OCI-LY7 (cell line): ENCODE results near the gene NSG1. TPM values are rescaled to one million over a fixed set of nuclear protein-coding genes. Genes with fewer than 3 reads are reported as not detected.

Source experiments
- BruUV-seq: library from RNA; stranded (reverse); fragments of 400-500 nt; replicated peaks from 2 replicates; lab custom pipeline; 2021; lab: Mats Ljungman, UMichigan
- CTCF ChIA-PET: fragments of 300-600 bp; sonication (Branson Sonifier 250); formaldehyde crosslinking; loops from one replicate; lab custom pipeline; 2022; ENCODE audit warnings: antibody characterized with exemption; ENCODE audit not compliant: unreplicated experiment; lab: Charles Lee
- POLR2A ChIA-PET: fragments of 300-600 bp; sonication (Branson Sonifier 250); formaldehyde crosslinking; loops from one replicate; lab custom pipeline; 2022; ENCODE audit warnings: antibody characterized with exemption; lab: Charles Lee
- DNase-seq: peaks from one replicate; pipeline ENCODE4 v3.0.0-alpha.2; 2015; ENCODE audit warnings: low spot score
- H2AFZ ChIP-seq: fragments of 200-600 bp; sonication (generic), shearing (Covaris generic); 2 replicates; pipeline ENCODE4 v1.6.1; 2014; ENCODE audit warnings: mild to moderate bottlenecking, antibody characterized with exemption, low read length, moderate library complexity
- H3K27ac ChIP-seq: fragments of 200-600 bp; sonication (generic); 2 replicates; pipeline ENCODE4 v1.5.1; 2014; ENCODE audit warnings: mixed run types, low read depth, mild to moderate bottlenecking, moderate library complexity, low read length, inconsistent platforms; ENCODE audit not compliant: poor library complexity, severe bottlenecking
- H3K36me3 ChIP-seq: fragments of 200-600 bp; sonication (generic); 2 replicates; pipeline ENCODE4 v1.6.1; 2014; ENCODE audit warnings: mild to moderate bottlenecking, antibody characterized with exemption, low read length, moderate library complexity, mixed read lengths; ENCODE audit not compliant: insufficient read depth
- H3K4me1 ChIP-seq: fragments of 200-600 bp; sonication (generic); 2 replicates; pipeline ENCODE4 v1.5.1; 2014; ENCODE audit warnings: mild to moderate bottlenecking, low read length; ENCODE audit not compliant: insufficient read depth, poor library complexity, severe bottlenecking
- H3K4me2 ChIP-seq: fragments of 200-600 bp; sonication (generic); 2 replicates; pipeline ENCODE4 v1.6.1; 2014; ENCODE audit warnings: mild to moderate bottlenecking, low read length
- H3K4me3 ChIP-seq: fragments of 200-600 bp; sonication (generic); 2 replicates; pipeline ENCODE4 v1.5.1; 2014; ENCODE audit warnings: mild to moderate bottlenecking, low read depth, low read length; ENCODE audit not compliant: poor library complexity, severe bottlenecking
- H3K79me2 ChIP-seq: fragments of 200-600 bp; sonication (generic); 2 replicates; pipeline ENCODE4 v1.6.1; 2016; ENCODE audit warnings: low read depth, mild to moderate bottlenecking, low read length, moderate library complexity, mixed read lengths; ENCODE audit not compliant: insufficient read depth
- H3K9me2 ChIP-seq: fragments of 200-600 bp; sonication (generic); 2 replicates; pipeline ENCODE4 v1.6.1; 2016; ENCODE audit warnings: mild to moderate bottlenecking, low read length, mixed read lengths; ENCODE audit not compliant: insufficient read depth
- H3K9me3 ChIP-seq: fragments of 200-600 bp; sonication (generic); 2 replicates; pipeline ENCODE4 v1.6.1; 2014; ENCODE audit warnings: mild to moderate bottlenecking, mixed run types, low read length, mixed read lengths
- H4K20me1 ChIP-seq: fragments of 200-600 bp; sonication (generic); 2 replicates; pipeline ENCODE4 v1.6.1; 2014; ENCODE audit warnings: mild to moderate bottlenecking, antibody characterized with exemption, low read length, moderate library complexity, mixed read lengths; ENCODE audit not compliant: insufficient read depth
- CTCF ChIP-seq: fragments of 200-600 bp; sonication (generic); conservative IDR thresholded peaks from 2 replicates; pipeline ENCODE4 v1.5.1; 2014; ENCODE audit warnings: mild to moderate bottlenecking, antibody characterized with exemption, low read length, moderate library complexity, mixed read lengths
- EZH2phosphoT487 ChIP-seq: fragments of 200-600 bp; sonication (generic); IDR thresholded peaks from 2 replicates; pipeline ENCODE4 v1.6.1; 2018; ENCODE audit warnings: low read depth, borderline replicate concordance, mild to moderate bottlenecking, mixed run types, antibody characterized with exemption, low read length, moderate library complexity, mixed read lengths
- intact Hi-C: fragments of 100-400 bp; cut with micrococcal nuclease; formaldehyde crosslinking; loops from one replicate; pipeline ENCODE4 v1.10.0; 2022; ENCODE audit not compliant: unreplicated experiment
- total RNA-seq, 2 experiments: library from RNA; depleted of rRNA in 1 of 2; stranded (reverse); fragments of >200 nt in 1 of 2; shearing (Covaris generic) in 1 of 2; gene quantifications; 2 replicates each; pipeline ENCODE4 v1.2.3, GENCODE V29; 2014 to 2022

The NSG1 gene
- total RNA-seq, 2 experiments from 2014 or later, result 35.5 to 38.8 TPM

- no TSS peak for BruUV-seq
- CTCF ChIA-PET, result interaction anchor here (0.8 kb wide), 1 partner anchor 90 kb away, joined by 3 read pairs; no protein-coding TSS in a partner anchor
- POLR2A ChIA-PET, result no interaction called here
Observed at GRCh38 chr4:4339504-4340085, 47.3 kb upstream of the NSG1 start.

GRCh38 chr4:4341861-4342650 is 44.8 kb upstream of the NSG1 start:
- H3K9me3 ChIP-seq, result no peaks in the 10 kb centered on the region; the same call in 1 of the 2 replicates
- 0 out of 2 replicates have a peak, but pooled peaks have one; percentile 22 for TF ChIP-seq CTCF
- TF ChIP-seq EZH2phosphoT487, result no peak
- H4K20me1 ChIP-seq, result no peaks in the 10 kb centered on the region
- ChIA-PET POLR2A (interaction anchor here (0.6 to 2.5 kb wide), 8 partner anchors 9 to 117 kb away, joined by 3 to 11 read pairs (median 4); partner anchors contain the start of gene TMEM128), CTCF (interaction anchor here (0.7 to 1.1 kb wide), 3 partner anchors 10 to 82 kb away, joined by 3 read pairs; no protein-coding TSS in a partner anchor)
- BruUV-seq, result no TSS peak
- intact Hi-C loops, result loop anchor here (10.0 kb wide), 1 partner anchor 387 kb away; no protein-coding TSS in a partner anchor
- peak; percentile 34 for DNase-seq
- peaks cover 56% of the 10 kb centered on the region for H3K4me1 ChIP-seq
- H3K27ac ChIP-seq, result peak overlapping the region; percentile 99
- H3K9me2 ChIP-seq, result no peaks in the 10 kb centered on the region
- peak overlapping the region; percentile 96 for H2AFZ ChIP-seq
- no peak overlapping the region for H3K4me3 ChIP-seq
- no peaks in the 10 kb centered on the region for H3K79me2 ChIP-seq
- no peaks in the 10 kb centered on the region; the same call in 1 of the 2 replicates for H3K36me3 ChIP-seq
- H3K4me2 ChIP-seq, result peak overlapping the region; percentile 82

More at GRCh38 chr4:4339504-4340085, 47.3 kb upstream of the NSG1 start:
- Histone ChIP-seq H3K4me3 (no peak overlapping the region), H2AFZ (no peak overlapping the region), H3K9me3 (peaks cover 6% of the 10 kb centered on the region; the same call in 1 of the 2 replicates), H3K4me2 (no peak overlapping the region), H3K27ac (no peak overlapping the region), H4K20me1 (no peaks in the 10 kb centered on the region), H3K79me2 (no peaks in the 10 kb centered on the region), H3K4me1 (peaks cover 38% of the 10 kb centered on the region), H3K36me3 (no peaks in the 10 kb centered on the region; the same call in 1 of the 2 replicates), H3K9me2 (no peaks in the 10 kb centered on the region)
- intact Hi-C loops, result loop anchor here (10.0 kb wide), 1 partner anchor 385 kb away; no protein-coding TSS in a partner anchor
- no peak for DNase-seq
- TF ChIP-seq CTCF (no peak), EZH2phosphoT487 (no peak)
